ENCODE results near the gene MAMDC4.

DNA sequence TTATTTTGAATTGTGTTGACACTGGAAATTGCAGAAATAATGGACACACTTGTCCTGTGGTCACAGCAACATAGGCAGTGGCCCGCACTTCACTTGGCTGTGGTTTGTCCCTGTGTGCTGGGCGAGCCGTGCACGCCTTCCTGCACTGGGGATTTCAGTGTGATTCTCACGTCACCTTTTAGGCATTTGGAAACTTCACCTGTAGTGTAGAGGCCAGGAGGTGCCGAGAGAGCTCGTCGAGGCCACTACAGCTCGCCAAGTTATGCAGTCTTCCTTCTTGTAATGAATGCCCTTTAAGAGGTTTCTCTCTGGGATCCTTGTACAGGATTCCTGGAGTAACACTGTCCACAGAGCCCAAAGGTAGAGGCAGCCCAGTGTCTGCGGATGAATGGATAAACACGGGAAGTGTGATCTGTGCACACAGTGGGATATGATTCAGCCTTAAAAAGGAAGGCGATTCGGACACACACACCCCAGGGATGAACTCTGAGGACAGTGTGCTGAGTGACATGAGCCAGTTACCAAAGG lies 48.9 kb downstream of the MAMDC4 start:
- TF ChIP-seq, protein P1, sequence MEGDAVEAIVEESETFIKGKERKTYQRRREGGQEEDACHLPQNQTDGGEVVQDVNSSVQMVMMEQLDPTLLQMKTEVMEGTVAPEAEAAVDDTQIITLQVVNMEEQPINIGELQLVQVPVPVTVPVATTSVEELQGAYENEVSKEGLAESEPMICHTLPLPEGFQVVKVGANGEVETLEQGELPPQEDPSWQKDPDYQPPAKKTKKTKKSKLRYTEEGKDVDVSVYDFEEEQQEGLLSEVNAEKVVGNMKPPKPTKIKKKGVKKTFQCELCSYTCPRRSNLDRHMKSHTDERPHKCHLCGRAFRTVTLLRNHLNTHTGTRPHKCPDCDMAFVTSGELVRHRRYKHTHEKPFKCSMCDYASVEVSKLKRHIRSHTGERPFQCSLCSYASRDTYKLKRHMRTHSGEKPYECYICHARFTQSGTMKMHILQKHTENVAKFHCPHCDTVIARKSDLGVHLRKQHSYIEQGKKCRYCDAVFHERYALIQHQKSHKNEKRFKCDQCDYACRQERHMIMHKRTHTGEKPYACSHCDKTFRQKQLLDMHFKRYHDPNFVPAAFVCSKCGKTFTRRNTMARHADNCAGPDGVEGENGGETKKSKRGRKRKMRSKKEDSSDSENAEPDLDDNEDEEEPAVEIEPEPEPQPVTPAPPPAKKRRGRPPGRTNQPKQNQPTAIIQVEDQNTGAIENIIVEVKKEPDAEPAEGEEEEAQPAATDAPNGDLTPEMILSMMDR (IDR thresholded peaks at IDR 0.05; ENCODE audit: low read length): no peak
- TF ChIP-seq EZH2 (IDR thresholded peaks at IDR 0.05; ENCODE audit: borderline replicate concordance, low read length): no peak

All from OCI-LY1 (cell line).